Uterus (tissue), 4 donors: ENCODE results near the gene LYZL4. TPM values are rescaled to one million over a fixed set of nuclear protein-coding genes. Genes with fewer than 3 reads are reported as not detected.

ENCODE experiments used
- DNase-seq, 2 donors: peaks; one replicate each; pipeline ENCODE4 v3.0.0-alpha.2; 2019 to 2020
- H3K27ac ChIP-seq, 2 donors: fragments of 200-600 bp; sonication (generic); 1 replicate in 1 of 2; 2 replicates in 1 of 2; pipeline ENCODE4 v1.5.1; 2016 to 2018
- H3K27me3 ChIP-seq, 2 donors: fragments of 200-600 bp; sonication (generic); one replicate each; pipeline ENCODE4 v1.5.1; 2018 to 2019; ENCODE audit warnings: control low read depth in 1 of 2
- H3K36me3 ChIP-seq, 2 donors: fragments of 200-600 bp; sonication (generic); one replicate each; pipeline ENCODE4 v1.5.1; 2019; ENCODE audit warnings: control low read depth in 1 of 2
- H3K4me1 ChIP-seq, 2 donors: fragments of 200-600 bp; sonication (generic); one replicate each; pipeline ENCODE4 v1.5.1; 2018 to 2019; ENCODE audit warnings: control low read depth in 1 of 2
- H3K4me3 ChIP-seq, 2 donors: fragments of 200-600 bp; sonication (generic); 1 replicate in 1 of 2; 2 replicates in 1 of 2; pipeline ENCODE4 v1.5.1; 2018 to 2019; ENCODE audit warnings: mild to moderate bottlenecking in 1 of 2
- H3K9me3 ChIP-seq, 2 donors: fragments of 200-600 bp; sonication (generic); one replicate each; pipeline ENCODE4 v1.5.1; 2019; ENCODE audit warnings: control low read depth in 1 of 2
- CTCF ChIP-seq, 4 experiments: fragments of 200-600 bp in 2 of 4; fragments of 450-650 bp in 2 of 4; sonication (generic) in 2 of 4; IDR thresholded peaks; one replicate each; pipeline ENCODE4 v1.5.1; 2016 to 2019; ENCODE audit warnings: antibody characterized with exemption in 4 of 4, mild to moderate bottlenecking in 2 of 4, moderate library complexity in 1 of 4
- POLR2A ChIP-seq, 2 donors: fragments of 450-650 bp; IDR thresholded peaks; one replicate each; pipeline ENCODE4 v1.6.1; 2016; ENCODE audit warnings: antibody characterized with exemption in 2 of 2, mild to moderate bottlenecking in 1 of 2, moderate library complexity in 1 of 2
- intact Hi-C: fragments of 100-400 bp; cut with DNase I; formaldehyde crosslinking; loops from one replicate; pipeline ENCODE4 v1.15.1; 2023; ENCODE audit warnings: low total_unique reads
- total RNA-seq, 4 donors: library from RNA; depleted of rRNA in 3 of 4; stranded (reverse); fragments of >200 nt in 3 of 4; gene quantifications; one replicate each; pipeline versions ENCODE4 v1.1.0 to v1.2.4, GENCODE V29; 2014 to 2023
- donor health status: DM: yes; HTN: yes; CAD: no.

The LYZL4 gene
- total RNA-seq, 4 donors from 2014 or later, result not detected

GRCh38 chr3:42371776-42372175 lies 38.6 kb downstream of the LYZL4 start:
- intact Hi-C loops, result no loop called here
- Histone ChIP-seq H3K9me3 (no peaks in the 10 kb centered on the region), H3K27ac (no peak overlapping the region), H3K27me3 (no peaks in the 10 kb centered on the region), H3K36me3 (no peaks in the 10 kb centered on the region), H3K4me3 (no peak overlapping the region), H3K4me1 (no peaks in the 10 kb centered on the region)
- no peak for DNase-seq
- no peak for TF ChIP-seq POLR2A (IDR thresholded peaks at IDR 0.05)
- no peak for TF ChIP-seq CTCF (IDR thresholded peaks at IDR 0.05)

- Histone ChIP-seq H3K9me3 (no peaks in the 10 kb centered on the region), H3K36me3 (no peaks in the 10 kb centered on the region), H3K27me3 (no peaks in the 10 kb centered on the region), H3K4me3 (no peak overlapping the region), H3K27ac (no peak overlapping the region), H3K4me1 (no peaks in the 10 kb centered on the region)
- intact Hi-C loops, result no loop called here
- TF ChIP-seq CTCF (IDR thresholded peaks at IDR 0.05) (no peak), POLR2A (IDR thresholded peaks at IDR 0.05) (no peak)
- DNase-seq, result no peak
These were observed 40.6 kb downstream of the LYZL4 start for GRCh38 chr3:42369832-42370231.

- Histone ChIP-seq H3K4me3 (no peak overlapping the region), H3K36me3 (no peaks in the 10 kb centered on the region), H3K27me3 (no peaks in the 10 kb centered on the region), H3K9me3 (no peaks in the 10 kb centered on the region), H3K4me1 (no peaks in the 10 kb centered on the region), H3K27ac (peak overlapping the region in 1 of 2 donors; percentile 5)
- peak in 1 of 2 donors; percentile 22 for DNase-seq
- TF ChIP-seq POLR2A (IDR thresholded peaks at IDR 0.05), result no peak
- TF ChIP-seq CTCF (IDR thresholded peaks at IDR 0.05), result no peak
- intact Hi-C loops, result no loop called here
These were observed 41.1 kb downstream of the LYZL4 start for GRCh38 chr3:42369304-42369703.

GRCh38 chr3:42368861-42369260 lies 41.5 kb downstream of the LYZL4 start:
- no peak for TF ChIP-seq POLR2A (IDR thresholded peaks at IDR 0.05)
- TF ChIP-seq CTCF (IDR thresholded peaks at IDR 0.05), result no peak

GRCh38 chr3:42367903-42368302 lies 42.5 kb downstream of the LYZL4 start:
- intact Hi-C loops, result no loop called here
- no peaks in the 10 kb centered on the region for H3K36me3 ChIP-seq
- no peak for DNase-seq
- H3K27ac ChIP-seq, result no peak overlapping the region
- no peaks in the 10 kb centered on the region for H3K27me3 ChIP-seq
- no peak for TF ChIP-seq POLR2A (IDR thresholded peaks at IDR 0.05)
- TF ChIP-seq CTCF (IDR thresholded peaks at IDR 0.05), result no peak
- no peaks in the 10 kb centered on the region for H3K9me3 ChIP-seq
- no peaks in the 10 kb centered on the region for H3K4me1 ChIP-seq
- no peak overlapping the region for H3K4me3 ChIP-seq

More at GRCh38 chr3:42368861-42369260, 41.5 kb downstream of the LYZL4 start:
- Histone ChIP-seq H3K4me3 (no peak overlapping the region), H3K36me3 (no peaks in the 10 kb centered on the region), H3K9me3 (no peaks in the 10 kb centered on the region), H3K27me3 (no peaks in the 10 kb centered on the region), H3K27ac (peak overlapping the region in 1 of 2 donors; percentile 5), H3K4me1 (no peaks in the 10 kb centered on the region)
- intact Hi-C loops, result no loop called here
- no peak for DNase-seq
